GM23338 (cell line): Measurements from ENCODE around the gene ATG4B. TPM values are rescaled to one million over a fixed set of nuclear protein-coding genes. Genes with fewer than 3 reads are reported as not detected.

Experiments
- ATAC-seq: fragments of 200-7000 bp; cut with Tn5 transposase; 3 replicates; pipeline ENCODE4 v1.9.1; 2020
- DNase-seq: peaks from one replicate; pipeline ENCODE4 v3.0.0-alpha.2; 2015; ENCODE audit warnings: low spot score
- H2AFZ ChIP-seq: fragments of 200-600 bp; sonication (generic); 2 replicates; pipeline ENCODE4 v1.8.0; 2016; ENCODE audit warnings: antibody characterized with exemption, mild to moderate bottlenecking, moderate library complexity
- H3F3A ChIP-seq: fragments of 200-600 bp; sonication (generic); replicated peaks from 2 replicates; pipeline ENCODE4 v1.8.0; 2017; ENCODE audit warnings: antibody characterized with exemption, mixed run types, low read depth
- H3K27ac ChIP-seq: fragments of 200-600 bp; sonication (generic); 2 replicates; pipeline ENCODE4 v1.6.1; 2016; ENCODE audit warnings: low read depth
- H3K27me3 ChIP-seq: fragments of 200-600 bp; sonication (generic); 2 replicates; pipeline ENCODE4 v1.8.0; 2016; ENCODE audit warnings: mild to moderate bottlenecking, mixed run types, moderate library complexity; ENCODE audit not compliant: insufficient read depth
- H3K36me3 ChIP-seq: fragments of 200-600 bp; sonication (generic); 2 replicates; pipeline ENCODE4 v1.8.0; 2016; ENCODE audit warnings: mild to moderate bottlenecking; ENCODE audit not compliant: insufficient read depth
- H3K4me1 ChIP-seq: fragments of 200-600 bp; sonication (generic); 2 replicates; pipeline ENCODE4 v1.8.0; 2016; ENCODE audit warnings: mild to moderate bottlenecking, moderate library complexity; ENCODE audit not compliant: insufficient read depth
- H3K4me2 ChIP-seq: fragments of 200-600 bp; sonication (generic); 2 replicates; pipeline ENCODE4 v1.7.1; 2017; ENCODE audit warnings: mixed run types
- H3K4me3 ChIP-seq: fragments of 200-600 bp; sonication (generic); 2 replicates; pipeline ENCODE4 v1.6.1; 2016; ENCODE audit warnings: mixed run types
- H3K79me2 ChIP-seq: fragments of 200-600 bp; sonication (generic); replicated peaks from 2 replicates; pipeline ENCODE4 v1.8.0; 2017; ENCODE audit warnings: mild to moderate bottlenecking; ENCODE audit not compliant: insufficient read depth
- H3K9me2 ChIP-seq: fragments of 200-600 bp; sonication (generic); 2 replicates; pipeline ENCODE4 v1.8.0; 2017; ENCODE audit not compliant: insufficient read depth
- H4K20me1 ChIP-seq: fragments of 200-600 bp; sonication (generic); replicated peaks from 2 replicates; pipeline ENCODE4 v1.8.0; 2017; ENCODE audit warnings: mild to moderate bottlenecking; ENCODE audit not compliant: insufficient read depth
- H3K27ac Mint-ChIP-seq: 2 replicates; pipeline ENCODE4 v1.8.0; 2020; ENCODE audit warnings: inconsistent platforms, mild to moderate bottlenecking, moderate library complexity, mixed read lengths
- H3K27me3 Mint-ChIP-seq: 3 replicates; pipeline ENCODE4 v1.8.0; 2022; ENCODE audit warnings: low read depth, mild to moderate bottlenecking, moderate library complexity, mixed read lengths, inconsistent platforms; ENCODE audit not compliant: insufficient read depth, poor library complexity
- H3K36me3 Mint-ChIP-seq: 3 replicates; pipeline ENCODE4 v1.8.0; 2021; ENCODE audit warnings: low read depth, mild to moderate bottlenecking, inconsistent platforms, moderate library complexity, mixed read lengths
- H3K4me1 Mint-ChIP-seq: 3 replicates; pipeline ENCODE4 v1.8.0; 2020; ENCODE audit warnings: mild to moderate bottlenecking, inconsistent platforms, mixed read lengths
- H3K4me3 Mint-ChIP-seq: 3 replicates; pipeline ENCODE4 v1.8.0; 2021; ENCODE audit warnings: moderate library complexity, mild to moderate bottlenecking, inconsistent platforms, mixed read lengths
- H3K9me3 Mint-ChIP-seq: 3 replicates; pipeline ENCODE4 v1.8.0; 2020; ENCODE audit warnings: moderate library complexity, mild to moderate bottlenecking, inconsistent platforms, mixed read lengths
- EZH2 ChIP-seq: fragments of 200-600 bp; sonication (generic); IDR thresholded peaks from one replicate; pipeline ENCODE4 v1.8.0; 2017; ENCODE audit warnings: antibody characterized with exemption, mild to moderate bottlenecking, low read depth; ENCODE audit not compliant: unreplicated experiment
- EZH2phosphoT487 ChIP-seq: fragments of 200-600 bp; sonication (generic); IDR thresholded peaks from one replicate; pipeline ENCODE4 v1.8.1; 2018; ENCODE audit warnings: antibody characterized with exemption; ENCODE audit not compliant: unreplicated experiment
- JUNB ChIP-seq: IDR thresholded peaks from one replicate; pipeline ENCODE4 v1.6.1; 2016; ENCODE audit warnings: antibody characterized with exemption; ENCODE audit not compliant: unreplicated experiment
- NANOG ChIP-seq: IDR thresholded peaks from 2 replicates; pipeline ENCODE4 v1.6.1; 2016; ENCODE audit warnings: antibody characterized with exemption, borderline replicate concordance
- POLR2AphosphoS5 ChIP-seq: IDR thresholded peaks from 2 replicates; pipeline ENCODE4 v1.6.1; 2016; ENCODE audit warnings: antibody characterized with exemption, low read depth
- STAT1 ChIP-seq: IDR thresholded peaks from one replicate; pipeline ENCODE4 v1.6.1; 2016; ENCODE audit warnings: antibody characterized with exemption; ENCODE audit not compliant: unreplicated experiment
- ZNF114 ChIP-seq: fragments of 250-450 bp; sonication (Bioruptor Pico); IDR thresholded peaks from 2 replicates; pipeline ENCODE4 v1.5.0; 2020; ENCODE audit warnings: mild to moderate bottlenecking, moderate library complexity
- ZNF331 ChIP-seq: fragments of 250-450 bp; sonication (Bioruptor Pico); IDR thresholded peaks from 2 replicates; pipeline ENCODE4 v1.5.0; 2020; ENCODE audit warnings: low read depth, mild to moderate bottlenecking, moderate library complexity
- polyA plus RNA-seq: library from polyadenylated mRNA; unstranded; fragments of >200 nt; fragmentation: Nextera tagmentation; extraction: Ambion mirVana; gene quantifications from 2 replicates; pipeline ENCODE4 v1.2.1, GENCODE V29; 2016
- total RNA-seq: library from RNA; depleted of rRNA; stranded (reverse); fragments of >200 nt; shearing (Covaris generic); gene quantifications from 2 replicates; pipeline ENCODE4 v1.2.3, GENCODE V29; 2014
- TF ChIP-seq, protein P1 (sequence below): IDR thresholded peaks from 2 replicates; pipeline ENCODE4 v1.6.1; 2016; ENCODE audit warnings: antibody characterized with exemption
- TF ChIP-seq, protein P2 (sequence below), 2 experiments: fragments of 200-600 bp in 1 of 2; sonication (generic) in 1 of 2; conservative IDR thresholded peaks; 2 replicates each; pipeline versions ENCODE4 v1.5.1 to v1.6.1; 2016 to 2017; ENCODE audit warnings: antibody characterized with exemption in 2 of 2, low read depth in 2 of 2, mild to moderate bottlenecking in 2 of 2, moderate library complexity in 1 of 2
- TF ChIP-seq, protein P3 (sequence below): IDR thresholded peaks from one replicate; pipeline ENCODE4 v1.6.1; 2018; ENCODE audit warnings: antibody characterized with exemption; ENCODE audit not compliant: unreplicated experiment

The ATG4B gene
- total and polyA plus RNA-seq, 2 experiments from 2014 or later, result 102 to 104 TPM

- Histone ChIP-seq H3F3A (no peaks in the 10 kb centered on the region), H3K4me1 (no peaks in the 10 kb centered on the region), H3K36me3 (peaks cover 7% of the 10 kb centered on the region), H3K27ac (peak overlapping the region; percentile 55; the same call in 1 of the 2 replicates), H3K79me2 (peaks cover 7% of the 10 kb centered on the region), H3K4me3 (no peak overlapping the region), H3K4me2 (no peak overlapping the region), H2AFZ (no peak overlapping the region), H3K9me2 (no peaks in the 10 kb centered on the region), H4K20me1 (0 out of 2 replicates have a peak, but pooled peaks cover 2% of the 10 kb centered on the region), H3K27me3 (no peaks in the 10 kb centered on the region)
- DNase-seq (no peak), ATAC-seq (no peak)
- TF ChIP-seq EZH2, result no peak
- TF ChIP-seq, protein P1, sequence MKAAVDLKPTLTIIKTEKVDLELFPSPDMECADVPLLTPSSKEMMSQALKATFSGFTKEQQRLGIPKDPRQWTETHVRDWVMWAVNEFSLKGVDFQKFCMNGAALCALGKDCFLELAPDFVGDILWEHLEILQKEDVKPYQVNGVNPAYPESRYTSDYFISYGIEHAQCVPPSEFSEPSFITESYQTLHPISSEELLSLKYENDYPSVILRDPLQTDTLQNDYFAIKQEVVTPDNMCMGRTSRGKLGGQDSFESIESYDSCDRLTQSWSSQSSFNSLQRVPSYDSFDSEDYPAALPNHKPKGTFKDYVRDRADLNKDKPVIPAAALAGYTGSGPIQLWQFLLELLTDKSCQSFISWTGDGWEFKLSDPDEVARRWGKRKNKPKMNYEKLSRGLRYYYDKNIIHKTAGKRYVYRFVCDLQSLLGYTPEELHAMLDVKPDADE, result no peak
- TF ChIP-seq, protein P2, sequence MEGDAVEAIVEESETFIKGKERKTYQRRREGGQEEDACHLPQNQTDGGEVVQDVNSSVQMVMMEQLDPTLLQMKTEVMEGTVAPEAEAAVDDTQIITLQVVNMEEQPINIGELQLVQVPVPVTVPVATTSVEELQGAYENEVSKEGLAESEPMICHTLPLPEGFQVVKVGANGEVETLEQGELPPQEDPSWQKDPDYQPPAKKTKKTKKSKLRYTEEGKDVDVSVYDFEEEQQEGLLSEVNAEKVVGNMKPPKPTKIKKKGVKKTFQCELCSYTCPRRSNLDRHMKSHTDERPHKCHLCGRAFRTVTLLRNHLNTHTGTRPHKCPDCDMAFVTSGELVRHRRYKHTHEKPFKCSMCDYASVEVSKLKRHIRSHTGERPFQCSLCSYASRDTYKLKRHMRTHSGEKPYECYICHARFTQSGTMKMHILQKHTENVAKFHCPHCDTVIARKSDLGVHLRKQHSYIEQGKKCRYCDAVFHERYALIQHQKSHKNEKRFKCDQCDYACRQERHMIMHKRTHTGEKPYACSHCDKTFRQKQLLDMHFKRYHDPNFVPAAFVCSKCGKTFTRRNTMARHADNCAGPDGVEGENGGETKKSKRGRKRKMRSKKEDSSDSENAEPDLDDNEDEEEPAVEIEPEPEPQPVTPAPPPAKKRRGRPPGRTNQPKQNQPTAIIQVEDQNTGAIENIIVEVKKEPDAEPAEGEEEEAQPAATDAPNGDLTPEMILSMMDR (conservative IDR thresholded peaks at IDR 0.05; ENCODE audit: low read depth in 2 of 2), result no peak
- no peak for TF ChIP-seq ZNF331 (CRISPR knock-in tag)
- no peak for TF ChIP-seq EZH2phosphoT487
- TF ChIP-seq, protein P3, sequence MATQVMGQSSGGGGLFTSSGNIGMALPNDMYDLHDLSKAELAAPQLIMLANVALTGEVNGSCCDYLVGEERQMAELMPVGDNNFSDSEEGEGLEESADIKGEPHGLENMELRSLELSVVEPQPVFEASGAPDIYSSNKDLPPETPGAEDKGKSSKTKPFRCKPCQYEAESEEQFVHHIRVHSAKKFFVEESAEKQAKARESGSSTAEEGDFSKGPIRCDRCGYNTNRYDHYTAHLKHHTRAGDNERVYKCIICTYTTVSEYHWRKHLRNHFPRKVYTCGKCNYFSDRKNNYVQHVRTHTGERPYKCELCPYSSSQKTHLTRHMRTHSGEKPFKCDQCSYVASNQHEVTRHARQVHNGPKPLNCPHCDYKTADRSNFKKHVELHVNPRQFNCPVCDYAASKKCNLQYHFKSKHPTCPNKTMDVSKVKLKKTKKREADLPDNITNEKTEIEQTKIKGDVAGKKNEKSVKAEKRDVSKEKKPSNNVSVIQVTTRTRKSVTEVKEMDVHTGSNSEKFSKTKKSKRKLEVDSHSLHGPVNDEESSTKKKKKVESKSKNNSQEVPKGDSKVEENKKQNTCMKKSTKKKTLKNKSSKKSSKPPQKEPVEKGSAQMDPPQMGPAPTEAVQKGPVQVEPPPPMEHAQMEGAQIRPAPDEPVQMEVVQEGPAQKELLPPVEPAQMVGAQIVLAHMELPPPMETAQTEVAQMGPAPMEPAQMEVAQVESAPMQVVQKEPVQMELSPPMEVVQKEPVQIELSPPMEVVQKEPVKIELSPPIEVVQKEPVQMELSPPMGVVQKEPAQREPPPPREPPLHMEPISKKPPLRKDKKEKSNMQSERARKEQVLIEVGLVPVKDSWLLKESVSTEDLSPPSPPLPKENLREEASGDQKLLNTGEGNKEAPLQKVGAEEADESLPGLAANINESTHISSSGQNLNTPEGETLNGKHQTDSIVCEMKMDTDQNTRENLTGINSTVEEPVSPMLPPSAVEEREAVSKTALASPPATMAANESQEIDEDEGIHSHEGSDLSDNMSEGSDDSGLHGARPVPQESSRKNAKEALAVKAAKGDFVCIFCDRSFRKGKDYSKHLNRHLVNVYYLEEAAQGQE, result no peak
- Mint-ChIP-seq H3K36me3 (peaks cover 38% of the 10 kb centered on the region), H3K4me3 (no peak overlapping the region), H3K4me1 (no peaks in the 10 kb centered on the region; the same call in 2 of the 3 replicates), H3K27me3 (peaks cover 3% of the 10 kb centered on the region), H3K27ac (no peak overlapping the region), H3K9me3 (no peaks in the 10 kb centered on the region)
Measured at GRCh38 chr2:241603686-241604085, 33.8 kb upstream of the ATG4B start.

- DNase-seq (no peak), ATAC-seq (no peak)
- Mint-ChIP-seq H3K27me3 (peaks cover 9% of the 10 kb centered on the region), H3K4me3 (no peak overlapping the region), H3K27ac (no peak overlapping the region; the same call in 1 of the 2 replicates), H3K9me3 (no peaks in the 10 kb centered on the region), H3K36me3 (peaks cover 20% of the 10 kb centered on the region; the same call in 2 of the 3 replicates), H3K4me1 (peaks cover 9% of the 10 kb centered on the region)
- no peak overlapping the region for H3K4me2 ChIP-seq
- no peak overlapping the region for H2AFZ ChIP-seq
- peaks cover 15% of the 10 kb centered on the region for H3K79me2 ChIP-seq
- no peaks in the 10 kb centered on the region for H3K4me1 ChIP-seq
- H3K36me3 ChIP-seq, result peaks cover 4% of the 10 kb centered on the region; the same call in 1 of the 2 replicates
- no peak overlapping the region for H3K27ac ChIP-seq
- no peaks in the 10 kb centered on the region for H3K27me3 ChIP-seq
- 0 out of 2 replicates have a peak, but pooled peaks cover 2% of the 10 kb centered on the region for H4K20me1 ChIP-seq
- H3F3A ChIP-seq, result 0 out of 2 replicates have a peak, but pooled peaks cover 5% of the 10 kb centered on the region
- TF ChIP-seq EZH2 (no peak), POLR2AphosphoS5 (no peak), ZNF114 (CRISPR knock-in tag) (no peak), EZH2phosphoT487 (no peak), NANOG (no peak), JUNB (no peak), ZNF331 (CRISPR knock-in tag) (no peak), STAT1 (no peak)
- TF ChIP-seq, protein P3, result no peak
- TF ChIP-seq, protein P2 (conservative IDR thresholded peaks at IDR 0.05; ENCODE audit: low read depth in 2 of 2), result no peak
- H3K4me3 ChIP-seq, result no peak overlapping the region
- no peaks in the 10 kb centered on the region for H3K9me2 ChIP-seq
Measured at GRCh38 chr2:241606186-241606585, 31.3 kb upstream of the ATG4B start.
